Stimulated activated CD4-positive, alpha-beta T cell treated with anti-CD3 and anti-CD28 coated beads, Interleukin-15, amount 100 ng/mL, for 48 hours (primary cell): ENCODE data around the gene IFNG-AS1.

Source experiments
- DNase-seq, 2 donors: peaks; one replicate each; pipeline ENCODE4 v3.0.0-alpha.2; 2020; ENCODE audit warnings: low read depth in 2 of 2

Gene IFNG-AS1

DNA sequence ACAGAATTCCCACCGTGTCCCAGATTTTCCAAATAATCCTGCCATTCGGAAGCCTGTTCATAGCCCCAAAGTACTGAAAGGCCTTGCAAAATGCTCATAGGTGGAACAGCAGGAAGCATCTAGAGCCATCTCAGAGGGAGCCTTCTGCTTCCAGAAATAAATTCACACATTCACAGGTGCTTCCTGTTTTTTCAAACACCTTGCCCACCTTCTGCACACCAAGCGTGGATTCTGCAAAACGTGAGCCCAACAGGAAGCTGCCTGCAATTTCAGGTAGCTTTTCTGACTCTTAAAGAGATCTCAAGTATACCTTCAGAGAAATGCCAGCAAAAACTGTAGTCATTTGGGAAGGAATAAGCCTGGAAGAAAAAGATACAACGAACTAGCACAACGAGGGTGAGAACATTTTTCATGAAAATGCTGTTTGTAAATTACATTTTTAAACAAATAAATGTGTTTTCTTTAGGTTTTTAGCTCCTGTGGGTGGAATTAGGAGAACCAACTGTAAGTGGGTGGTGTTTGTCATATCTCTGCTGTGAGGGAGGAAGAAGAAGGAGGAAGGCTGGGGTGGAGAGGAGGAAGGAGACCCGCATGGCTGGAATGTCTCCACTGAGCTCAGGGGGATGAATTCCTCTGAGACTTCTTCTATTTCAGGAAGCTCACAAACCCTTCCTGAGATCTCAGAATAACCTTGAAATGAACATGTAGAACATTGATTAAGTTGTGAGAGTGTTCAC, at the start of gene IFNG-AS1:
Gene IFNG-AS1 (plus strand): TSS at position 264 of the 737 bp plus-strand sequence.
- no peak for DNase-seq

- no peak for DNase-seq
Observed at GRCh38 chr12:67939611-67940010, 49.6 kb upstream of the IFNG-AS1 start.

DNA sequence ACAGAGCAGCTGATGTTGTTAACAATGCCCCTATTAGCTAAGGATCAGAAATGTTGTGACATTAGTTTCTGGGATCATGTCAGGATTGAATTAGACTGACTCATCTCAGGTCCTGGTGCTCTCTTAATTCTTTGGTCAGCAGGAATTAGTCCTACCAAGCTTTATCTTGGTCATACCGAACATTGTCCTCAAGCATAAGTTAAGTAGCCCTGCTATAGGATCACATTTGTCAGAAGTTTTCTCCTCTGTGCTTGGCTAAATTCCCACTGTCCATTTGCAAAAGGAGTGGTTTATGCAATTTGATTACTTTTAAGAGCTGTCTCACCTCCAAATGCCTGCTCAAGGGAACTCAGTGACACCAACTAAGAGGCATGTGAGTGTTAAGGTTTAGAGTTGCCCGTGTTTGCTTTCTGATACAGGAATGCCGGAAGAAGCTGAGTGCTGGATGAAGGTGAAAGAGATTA, 48.4 kb upstream of the IFNG-AS1 start:
- DNase-seq: no peak

GRCh38 chr12:67942724-67943123, 46.5 kb upstream of the IFNG-AS1 start:
- no peak for DNase-seq

- DNase-seq: peak; percentile 6 to 49
Observed at GRCh38 chr12:67943141-67943892, 45.9 kb upstream of the IFNG-AS1 start.

- no peak for DNase-seq
Observed at GRCh38 chr12:67944093-67944492, 45.2 kb upstream of the IFNG-AS1 start.

GRCh38 chr12:67952787-67953186, 36.5 kb upstream of the IFNG-AS1 start:
- DNase-seq: no peak

GRCh38 chr12:67957383-67957782, 31.9 kb upstream of the IFNG-AS1 start:
- DNase-seq: no peak

DNA sequence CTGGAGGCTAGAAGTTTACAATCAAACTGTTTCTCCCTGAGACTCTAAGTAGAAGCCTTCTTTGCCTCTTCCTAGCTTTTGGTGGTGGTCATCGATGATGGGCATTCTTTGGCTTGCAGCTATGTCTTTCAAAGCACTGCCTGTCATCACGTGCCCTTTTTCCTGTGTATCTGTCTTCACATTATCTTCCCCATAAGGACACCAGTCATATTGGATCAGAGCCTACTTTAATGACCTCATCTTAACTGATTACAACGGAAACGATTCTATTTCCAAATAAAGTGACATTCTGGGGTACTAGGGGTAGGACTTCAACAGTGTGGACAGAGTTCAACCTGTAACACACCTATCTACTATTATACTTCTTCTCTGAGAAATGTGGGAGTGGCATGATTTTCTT, 31.1 kb upstream of the IFNG-AS1 start:
- no peak for DNase-seq

GRCh38 chr12:67964456-67964855, 24.8 kb upstream of the IFNG-AS1 start:
- no peak for DNase-seq

GRCh38 chr12:67966560-67966959, 22.7 kb upstream of the IFNG-AS1 start:
- DNase-seq: no peak

- DNase-seq: no peak
Observed at GRCh38 chr12:67968321-67968720, 20.9 kb upstream of the IFNG-AS1 start.

GRCh38 chr12:67968725-67969124, 20.5 kb upstream of the IFNG-AS1 start:
- no peak for DNase-seq

- no peak for DNase-seq
Observed at GRCh38 chr12:67969134-67969802, 20.0 kb upstream of the IFNG-AS1 start.

- no peak for DNase-seq
Observed at GRCh38 chr12:67977668-67978067, 11.6 kb upstream of the IFNG-AS1 start.

DNA sequence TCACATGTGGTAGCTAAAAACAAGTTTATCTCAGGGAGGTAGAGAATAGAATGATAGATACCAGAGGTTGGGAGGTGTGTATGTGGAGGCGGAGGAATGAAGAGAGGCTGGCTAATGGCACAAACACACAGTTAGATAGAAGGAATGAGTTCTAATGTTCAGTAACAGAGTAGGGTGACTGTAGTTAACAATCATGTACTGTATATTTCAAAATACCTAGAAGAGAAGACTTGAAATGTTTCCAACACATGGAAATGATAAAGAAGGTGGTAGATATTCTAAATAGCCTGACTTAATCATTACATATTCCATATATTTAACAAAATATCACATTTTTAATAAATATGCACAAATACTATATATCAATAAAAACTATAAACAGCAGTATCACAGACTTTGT, 8.9 kb upstream of the IFNG-AS1 start:
- no peak for DNase-seq

DNA sequence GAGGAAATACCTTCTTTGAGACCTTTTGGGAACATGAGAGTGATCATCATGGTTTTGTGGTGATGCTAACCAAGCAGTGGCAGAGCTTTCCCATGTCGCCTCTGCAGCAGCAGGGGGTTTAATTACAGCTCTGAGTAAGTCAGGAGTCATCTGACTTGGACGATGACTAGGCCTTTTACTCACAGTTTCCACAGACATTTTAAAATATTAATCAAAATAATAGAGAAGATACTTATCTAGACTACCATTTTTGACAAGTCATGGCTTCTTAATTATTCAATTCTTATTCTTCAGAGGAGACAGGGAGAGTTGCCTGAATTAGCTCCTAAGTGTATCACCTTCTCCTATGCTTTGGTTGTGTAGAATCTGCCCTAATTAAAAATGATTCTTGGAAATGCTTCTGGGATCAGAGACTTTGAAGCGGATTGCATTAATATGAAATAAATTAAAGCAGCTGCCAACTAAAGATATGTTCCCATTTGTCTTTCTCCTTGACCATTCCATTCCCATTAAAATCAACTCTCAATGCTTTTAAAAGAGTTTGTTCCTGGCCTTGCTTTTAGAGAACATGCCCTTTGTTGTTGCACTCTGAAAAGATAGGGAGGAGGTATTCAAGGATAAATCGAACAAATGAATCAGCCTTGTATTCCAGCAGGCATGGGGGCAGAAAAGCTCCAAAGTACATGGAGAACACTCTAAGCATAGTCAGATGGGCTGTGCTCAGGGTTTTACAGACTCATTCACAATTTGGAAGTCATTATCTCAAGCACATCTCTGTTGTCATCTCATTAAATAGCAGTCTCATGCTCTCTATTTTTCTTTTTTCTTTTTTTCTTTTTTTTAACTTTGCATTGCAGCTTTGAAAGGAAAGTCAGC, 7.7 kb upstream of the IFNG-AS1 start:
- DNase-seq: no peak

- DNase-seq: no peak
Observed at GRCh38 chr12:67982164-67982563, 7.1 kb upstream of the IFNG-AS1 start.

- DNase-seq: no peak
Observed at GRCh38 chr12:67986632-67987031, 2.6 kb upstream of the IFNG-AS1 start.

DNA sequence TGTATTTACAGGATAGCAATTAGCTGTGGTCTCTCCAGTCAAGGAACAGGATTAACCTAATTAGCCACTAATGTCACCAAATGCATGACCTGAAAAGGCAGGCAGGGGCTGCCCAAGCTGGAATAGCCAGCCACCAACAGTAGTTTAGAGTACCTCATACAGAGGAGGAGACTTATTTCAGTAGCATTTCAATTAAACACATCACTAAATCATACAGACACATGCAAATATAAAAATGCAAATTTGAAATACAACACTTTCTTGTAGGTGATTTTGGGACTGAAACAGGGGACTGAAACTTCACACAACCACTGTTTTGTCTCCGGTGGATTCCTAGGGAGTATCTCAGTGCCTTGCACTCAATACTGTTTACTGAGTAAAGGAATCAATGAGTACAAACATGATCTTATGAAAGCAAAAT, 636 bp upstream of the IFNG-AS1 start:
- no peak for DNase-seq

DNA sequence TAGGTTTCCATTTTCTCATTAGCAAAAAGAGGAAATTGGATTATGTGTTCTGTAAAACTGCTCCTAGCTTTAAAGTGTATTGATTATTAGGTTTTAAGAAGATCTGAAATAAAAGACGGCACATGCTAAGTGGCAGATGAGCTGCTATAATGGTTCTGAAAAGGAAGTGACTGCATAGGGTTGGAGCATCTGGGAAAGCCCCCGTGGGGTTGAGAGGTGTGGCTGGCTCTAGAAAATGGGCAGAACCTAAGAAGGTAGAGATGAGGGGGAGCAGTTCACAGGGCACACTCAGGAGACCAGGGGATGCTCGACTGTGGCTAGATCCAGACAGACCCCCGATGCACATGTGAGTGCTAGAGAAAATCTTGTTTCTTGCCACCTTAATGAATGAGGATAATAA, 1.9 kb downstream of the IFNG-AS1 start:
- DNase-seq: peak in 1 of 2 donors; percentile 8

DNA sequence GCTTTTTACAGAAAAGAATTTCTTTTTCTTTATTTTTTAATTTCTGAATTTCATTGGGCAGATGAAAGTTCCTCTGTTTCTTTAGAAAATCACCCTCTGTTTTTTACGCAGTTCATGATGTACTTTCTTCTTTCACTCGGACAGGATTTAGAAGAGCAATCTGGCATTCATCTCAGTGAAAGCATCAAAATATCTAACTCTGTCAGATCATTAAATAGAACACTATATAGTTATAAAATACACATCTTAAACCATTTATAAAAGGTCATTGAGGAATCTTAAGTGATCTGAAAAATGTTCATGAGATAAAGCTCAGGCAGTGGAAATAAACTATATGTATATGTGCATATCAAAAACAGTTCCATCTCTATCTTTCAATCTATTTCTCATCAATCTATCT, 3.9 kb downstream of the IFNG-AS1 start:
- DNase-seq: no peak
